GM15510 (cell line): Measurements from ENCODE around the gene PODXL2.

ENCODE experiments used
- POLR2A ChIP-seq: IDR thresholded peaks from 3 replicates; pipeline ENCODE4 v1.6.1; 2011; ENCODE audit warnings: borderline replicate concordance; ENCODE audit not compliant: insufficient read length; ENCODE audit errors: extremely low read depth

The PODXL2 gene

DNA sequence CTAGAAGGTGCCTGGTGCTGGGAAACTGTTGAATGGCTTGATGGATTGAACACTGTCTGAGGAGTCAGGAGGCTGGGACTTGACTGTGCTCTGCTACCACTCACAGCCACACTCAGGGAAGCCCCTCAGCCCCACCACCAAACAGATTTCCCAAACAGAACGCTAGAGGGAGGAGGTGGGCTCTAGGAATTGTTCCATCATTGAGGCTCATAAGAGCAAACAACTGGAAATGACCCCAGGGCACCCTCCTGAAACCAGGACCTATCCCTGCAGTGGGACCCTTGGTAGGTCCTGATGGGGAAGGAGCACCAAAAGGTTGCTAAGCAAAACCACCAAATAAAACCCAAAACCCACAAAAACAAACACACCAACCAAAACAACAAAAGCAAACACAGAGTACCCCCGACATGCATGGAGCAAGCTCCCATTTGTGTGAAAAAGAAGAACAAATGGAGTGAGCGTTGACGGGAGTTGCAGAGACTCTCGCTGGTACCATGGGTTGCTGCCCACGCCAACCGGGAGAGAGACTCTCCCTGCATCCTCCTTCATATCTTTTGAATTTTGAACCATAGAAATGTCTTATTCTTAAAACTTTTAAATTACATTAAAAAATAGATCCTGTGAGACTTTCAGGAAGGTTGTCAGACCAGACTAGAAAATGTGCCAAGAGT is 89.4 kb downstream of the PODXL2 start:
- TF ChIP-seq POLR2A, result no peak

DNA sequence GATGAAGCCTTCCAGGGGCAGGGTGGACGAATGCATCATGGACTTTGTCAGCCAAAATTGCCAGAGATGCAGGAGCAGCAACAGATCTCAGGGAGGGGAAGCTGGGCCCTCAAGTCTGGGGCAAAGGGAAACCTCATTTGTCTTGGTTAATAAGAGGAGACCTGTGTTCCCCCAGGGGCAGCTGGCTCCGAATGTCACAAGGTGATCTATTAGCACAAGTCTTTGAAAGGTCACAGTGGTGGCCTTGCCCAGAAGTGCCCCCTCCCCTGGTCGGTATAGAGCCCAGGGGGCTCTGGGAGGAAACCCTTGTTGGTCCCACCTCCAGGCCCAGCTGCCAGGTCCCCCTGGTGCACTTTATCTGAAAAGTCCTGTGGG is 89.9 kb downstream of the PODXL2 start:
- TF ChIP-seq POLR2A, result no peak

DNA sequence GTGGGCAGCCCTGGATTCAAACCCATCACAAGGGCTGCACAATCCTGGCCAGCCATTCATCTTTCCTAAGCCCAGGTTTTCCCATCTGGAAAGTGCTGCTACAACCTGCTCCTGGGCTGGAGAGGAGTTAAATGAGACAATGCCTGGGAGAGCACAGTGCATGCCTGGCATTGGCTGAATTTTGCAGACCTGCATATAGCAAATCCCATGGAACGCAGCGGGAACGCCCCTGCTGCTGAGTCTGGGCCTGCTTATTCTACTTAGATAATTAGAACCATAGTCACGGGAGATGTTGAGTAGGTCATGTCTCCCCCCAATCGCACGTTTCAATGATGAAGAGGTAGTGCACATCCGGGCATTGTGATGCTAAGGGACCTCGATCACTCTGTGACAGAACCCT is 90.4 kb downstream of the PODXL2 start:
- no peak for TF ChIP-seq POLR2A

GRCh38 chr3:127720161-127720823 is 91.3 kb downstream of the PODXL2 start:
- no peak for TF ChIP-seq POLR2A

GRCh38 chr3:127720985-127721935 is 92.3 kb downstream of the PODXL2 start:
- no peak for TF ChIP-seq POLR2A

DNA sequence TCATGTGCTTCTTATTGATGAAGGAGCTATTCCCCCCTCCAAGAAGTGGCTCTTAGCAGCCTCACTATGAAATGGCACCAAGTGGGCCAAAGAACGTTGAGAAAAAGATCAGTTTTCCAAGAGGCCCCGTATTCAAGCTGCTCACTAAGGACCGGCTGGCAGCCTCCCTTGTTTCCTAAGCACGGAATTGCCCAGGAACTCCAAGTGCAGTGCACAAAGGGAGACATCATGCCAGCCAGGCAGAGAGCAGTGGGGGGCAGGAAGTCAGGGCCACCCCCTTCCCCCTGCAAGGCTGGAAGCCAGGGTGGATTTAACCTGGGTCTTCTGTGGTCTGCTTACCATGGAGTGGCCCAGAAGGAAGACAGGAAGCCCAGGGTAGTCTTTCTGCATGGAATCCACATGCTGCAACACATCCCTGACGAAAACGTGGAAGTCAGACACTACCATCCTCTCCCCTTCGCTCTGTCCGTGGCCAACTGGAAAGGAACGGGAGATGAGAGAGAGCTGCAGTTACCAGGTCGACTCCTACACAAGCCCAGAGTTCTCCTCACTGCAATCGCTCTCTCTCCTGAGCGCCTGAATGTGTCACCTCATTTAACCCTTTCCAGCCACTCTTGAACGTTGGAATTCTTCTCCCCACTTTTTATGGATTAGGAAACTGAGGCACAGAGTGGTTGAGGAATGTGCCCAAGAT is 93.3 kb downstream of the PODXL2 start:
- no peak for TF ChIP-seq POLR2A
